Measurements from ENCODE around the gene PALD1. TPM values are rescaled to one million over a fixed set of nuclear protein-coding genes. Genes with fewer than 3 reads are reported as not detected.

PALD1 gene
- total and polyA plus RNA-seq, 3 donors from 2014 or later, result 6.3 to 13.3 (median 8.3) TPM

DNA sequence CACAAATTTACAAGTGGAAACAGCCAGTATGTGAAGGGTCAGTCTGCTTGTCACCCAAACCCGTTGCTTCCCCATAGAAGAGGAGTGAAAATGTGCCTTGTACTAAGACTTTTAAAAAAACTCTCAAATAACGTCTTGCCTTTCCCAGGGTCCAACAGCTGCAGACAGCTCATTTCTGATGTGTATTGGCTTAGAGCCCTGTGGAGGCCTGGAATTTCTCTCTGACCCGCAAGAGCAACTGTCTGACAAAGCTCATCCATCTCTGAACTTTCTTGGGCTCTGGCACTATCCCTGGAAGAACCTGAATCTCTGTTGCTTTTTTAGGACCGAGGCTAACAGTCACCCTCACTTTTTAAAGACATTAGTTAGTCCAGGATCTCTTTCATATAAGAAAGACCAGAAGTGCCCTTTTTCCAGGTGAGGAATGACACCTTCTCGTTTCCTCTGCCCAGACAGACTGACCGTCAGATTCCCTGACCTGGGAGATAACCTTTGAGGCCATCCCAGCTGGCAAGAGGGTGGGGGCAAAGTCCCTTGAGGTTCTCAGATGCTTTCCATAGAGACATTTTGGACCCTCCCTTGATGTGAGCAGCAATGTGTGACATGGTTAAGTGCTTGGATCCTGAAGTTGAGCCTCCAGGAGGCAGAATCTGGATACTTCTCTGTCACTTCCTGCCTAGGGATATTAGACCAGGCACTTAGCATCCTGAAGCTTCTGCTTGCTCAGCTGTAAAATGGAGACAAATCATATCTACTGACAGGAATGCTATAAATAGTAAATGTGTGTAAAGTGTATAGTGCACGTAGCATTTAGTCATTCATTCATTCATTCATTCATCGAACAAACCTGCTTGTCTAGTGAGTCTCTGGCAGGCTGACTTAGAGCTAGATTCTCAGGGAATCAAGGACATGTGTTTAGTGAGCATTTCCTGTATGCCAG, 32.6 kb upstream of the PALD1 start:
- no peak overlapping the region for H3K27ac ChIP-seq
- 55 to 60% methylated on average over 8 of the region's 8 CpGs for WGBS, 2 donors
- intact Hi-C loops (cut with DNase I; ENCODE audit: low total_unique reads), result no loop called here

DNA sequence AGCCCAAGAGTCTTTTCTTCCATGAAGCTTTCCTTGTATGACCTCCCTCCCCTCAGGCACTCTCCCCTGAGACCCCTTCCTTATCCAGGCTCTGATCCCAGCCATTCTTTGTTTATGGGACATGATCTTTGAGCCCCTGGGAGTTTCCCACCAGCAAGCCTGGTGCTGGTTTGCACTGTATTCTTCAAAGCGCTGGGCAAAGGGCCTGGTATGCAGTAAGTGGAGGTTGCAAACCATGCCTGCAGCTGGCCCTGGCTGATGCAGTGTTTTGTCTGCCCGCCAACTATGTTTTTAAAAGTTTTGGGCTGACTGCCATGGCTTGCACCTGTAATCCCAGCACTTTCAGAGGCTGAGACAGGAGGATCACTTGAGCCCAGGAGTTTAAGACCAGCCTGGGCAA, 30.3 kb upstream of the PALD1 start:
- Histone ChIP-seq H3K4me1 (peaks cover 3% of the 10 kb centered on the region), H3K27ac (no peak overlapping the region), H3K27me3 (no peaks in the 10 kb centered on the region), H3K36me3 (ENCODE audit: low read depth, missing control alignments) (no peaks in the 10 kb centered on the region), H3K4me3 (no peak overlapping the region), H3K9me3 (no peaks in the 10 kb centered on the region)
- TF ChIP-seq, protein P1, sequence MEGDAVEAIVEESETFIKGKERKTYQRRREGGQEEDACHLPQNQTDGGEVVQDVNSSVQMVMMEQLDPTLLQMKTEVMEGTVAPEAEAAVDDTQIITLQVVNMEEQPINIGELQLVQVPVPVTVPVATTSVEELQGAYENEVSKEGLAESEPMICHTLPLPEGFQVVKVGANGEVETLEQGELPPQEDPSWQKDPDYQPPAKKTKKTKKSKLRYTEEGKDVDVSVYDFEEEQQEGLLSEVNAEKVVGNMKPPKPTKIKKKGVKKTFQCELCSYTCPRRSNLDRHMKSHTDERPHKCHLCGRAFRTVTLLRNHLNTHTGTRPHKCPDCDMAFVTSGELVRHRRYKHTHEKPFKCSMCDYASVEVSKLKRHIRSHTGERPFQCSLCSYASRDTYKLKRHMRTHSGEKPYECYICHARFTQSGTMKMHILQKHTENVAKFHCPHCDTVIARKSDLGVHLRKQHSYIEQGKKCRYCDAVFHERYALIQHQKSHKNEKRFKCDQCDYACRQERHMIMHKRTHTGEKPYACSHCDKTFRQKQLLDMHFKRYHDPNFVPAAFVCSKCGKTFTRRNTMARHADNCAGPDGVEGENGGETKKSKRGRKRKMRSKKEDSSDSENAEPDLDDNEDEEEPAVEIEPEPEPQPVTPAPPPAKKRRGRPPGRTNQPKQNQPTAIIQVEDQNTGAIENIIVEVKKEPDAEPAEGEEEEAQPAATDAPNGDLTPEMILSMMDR (IDR thresholded peaks at IDR 0.05), result no peak
- no peak for TF ChIP-seq POLR2A (IDR thresholded peaks at IDR 0.05)
- intact Hi-C loops (cut with DNase I; ENCODE audit: low total_unique reads), result no loop called here
- DNase-seq, result no peak
- 63 to 85% methylated on average over 2 of the region's 2 CpGs for WGBS, 2 donors

More for the DNA sequence above, 32.6 kb upstream of the PALD1 start:
- Histone ChIP-seq H3K4me1 (peaks cover 6% of the 10 kb centered on the region), H3K9me3 (no peaks in the 10 kb centered on the region), H3K4me3 (no peak overlapping the region), H3K27me3 (no peaks in the 10 kb centered on the region), H3K36me3 (ENCODE audit: low read depth, missing control alignments) (no peaks in the 10 kb centered on the region)
- DNase-seq, result no peak
- TF ChIP-seq, protein P1 (IDR thresholded peaks at IDR 0.05), result no peak

DNA sequence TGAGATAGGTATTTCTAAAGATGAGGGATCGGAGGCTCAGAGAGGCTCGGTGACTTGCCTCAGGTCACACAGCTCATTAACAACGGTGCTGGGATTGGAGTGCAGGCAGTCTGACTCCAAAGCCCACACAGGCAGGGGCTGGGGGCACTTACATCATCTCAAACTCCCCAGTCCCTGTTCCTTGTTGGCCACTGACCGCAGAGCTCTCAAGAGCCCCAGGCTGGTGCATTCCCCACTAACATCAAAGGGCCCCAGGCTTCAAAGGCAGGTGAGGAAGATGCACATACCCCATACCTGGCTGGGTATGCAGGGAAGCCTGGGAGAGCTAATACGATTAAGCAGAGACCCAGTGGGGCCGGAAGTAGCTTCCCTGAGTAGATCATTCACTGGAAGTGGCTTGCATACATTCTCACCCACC, 23.3 kb upstream of the PALD1 start:
- TF ChIP-seq POLR2A (IDR thresholded peaks at IDR 0.05), result no peak
- TF ChIP-seq, protein P1 (IDR thresholded peaks at IDR 0.05), result no peak
- H3K9me3 ChIP-seq, result no peaks in the 10 kb centered on the region
- H3K27me3 ChIP-seq, result no peaks in the 10 kb centered on the region
- H3K27ac ChIP-seq, result no peak overlapping the region
- intact Hi-C loops (cut with DNase I; ENCODE audit: low total_unique reads), result loop anchor here (10.0 kb wide), 1 partner anchor 310 kb away; no protein-coding TSS in a partner anchor
- peaks cover 3% of the 10 kb centered on the region for H3K4me1 ChIP-seq
- H3K36me3 ChIP-seq (ENCODE audit: low read depth, missing control alignments), result no peaks in the 10 kb centered on the region
- 77 to 85% methylated on average over 4 to 6 of the region's 6 CpGs for WGBS, 2 donors
- DNase-seq, result no peak
- H3K4me3 ChIP-seq, result no peak overlapping the region

DNA sequence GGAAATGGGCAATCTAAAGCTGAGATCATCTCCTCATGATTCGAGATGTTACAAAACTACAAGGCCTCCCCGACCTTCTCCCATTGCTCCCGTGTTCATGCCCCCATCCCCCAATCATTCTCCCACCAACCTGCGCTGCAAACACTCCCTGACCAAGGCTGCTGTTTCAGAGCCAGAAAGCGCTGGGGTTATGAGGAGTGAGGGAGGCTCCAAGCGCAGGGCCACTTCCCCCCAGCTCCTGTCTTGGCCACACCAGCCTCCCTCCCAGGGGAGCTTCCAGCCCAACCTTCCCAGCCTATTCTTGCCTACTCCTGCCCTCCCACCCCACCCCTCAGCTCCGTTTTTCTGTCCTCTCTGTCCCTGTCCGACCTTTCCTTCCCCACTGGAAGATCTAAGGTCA, 22.4 kb upstream of the PALD1 start:
- DNase-seq, result no peak
- Histone ChIP-seq H3K27ac (no peak overlapping the region), H3K36me3 (ENCODE audit: low read depth, missing control alignments) (no peaks in the 10 kb centered on the region), H3K9me3 (no peaks in the 10 kb centered on the region), H3K4me3 (no peak overlapping the region), H3K27me3 (no peaks in the 10 kb centered on the region), H3K4me1 (peaks cover 3% of the 10 kb centered on the region)
- intact Hi-C loops (cut with DNase I; ENCODE audit: low total_unique reads), result loop anchor here (10.0 kb wide), 1 partner anchor 309 kb away; no protein-coding TSS in a partner anchor
- 62 to 77% methylated on average over 8 of the region's 8 CpGs for WGBS, 2 donors
- no peak for TF ChIP-seq POLR2A (IDR thresholded peaks at IDR 0.05)
- TF ChIP-seq, protein P1 (IDR thresholded peaks at IDR 0.05), result no peak

Data from testis (tissue), 3 donors.